HG03439 (cell line): ENCODE data around the gene ANK3.

Source experiments
- ATAC-seq: cut with Tn5 transposase; IDR thresholded peaks from one replicate; pipeline ENCODE4 v1.9.1; 2021; ENCODE audit warnings: mild to moderate bottlenecking, moderate library complexity; ENCODE audit not compliant: unreplicated experiment

Gene ANK3

GRCh38 chr10:60003651-60004523 is 385.8 kb downstream of the ANK3 start:
- no peak for ATAC-seq

- ATAC-seq = no peak
Observed at GRCh38 chr10:60000747-60001146, 388.9 kb downstream of the ANK3 start.

DNA sequence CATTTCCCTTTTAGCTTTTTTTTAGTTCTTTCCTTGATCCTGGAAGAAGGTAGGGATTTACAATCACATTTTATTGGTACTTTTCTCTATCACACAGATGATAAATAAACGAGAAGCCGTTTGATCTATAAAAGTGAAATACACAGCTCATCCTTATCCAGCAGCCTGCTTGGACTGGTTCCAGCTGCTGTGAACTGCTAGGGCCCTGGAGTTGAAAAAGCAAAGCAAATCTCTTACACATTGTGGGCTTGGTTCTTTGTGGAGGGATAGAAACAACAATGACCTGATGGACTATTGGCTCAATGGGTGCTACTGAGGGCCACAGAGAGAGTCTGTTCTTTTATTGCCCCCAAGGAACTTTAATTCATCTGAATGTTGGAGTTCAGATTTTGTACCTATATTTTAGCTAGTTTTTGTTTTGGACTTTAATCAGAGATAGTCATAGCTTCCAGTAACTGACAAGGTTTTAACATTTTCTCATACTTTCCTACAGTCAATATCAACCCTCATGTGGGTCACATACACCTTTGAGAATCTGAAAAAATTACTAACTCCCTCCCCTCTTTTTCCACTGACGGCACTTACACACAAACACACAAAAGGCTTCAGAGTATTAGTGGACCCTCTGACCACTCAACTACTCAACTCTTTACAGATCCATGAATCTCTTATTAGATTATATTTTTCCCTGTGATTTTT is 391.7 kb downstream of the ANK3 start:
- no peak for ATAC-seq

GRCh38 chr10:59995862-59996261 is 393.8 kb downstream of the ANK3 start:
- no peak for ATAC-seq

DNA sequence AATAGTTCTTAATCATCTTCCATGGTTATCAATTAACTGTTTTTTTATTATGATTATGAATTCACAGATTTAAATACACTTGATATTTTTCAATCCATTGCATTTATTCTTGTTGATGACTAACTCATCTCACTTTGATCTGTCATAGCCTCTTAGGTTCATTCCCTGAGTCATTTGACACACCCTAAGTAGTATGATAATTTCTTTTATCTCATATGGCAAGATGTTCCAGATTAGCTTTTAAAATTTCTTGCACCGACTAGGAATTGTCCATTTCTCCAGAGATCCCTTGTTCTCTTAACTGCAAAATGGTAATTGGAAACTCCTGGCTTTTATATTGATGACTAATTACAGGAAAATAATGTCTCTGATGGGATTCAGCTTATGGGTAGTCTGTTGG is 395.7 kb downstream of the ANK3 start:
- no peak for ATAC-seq

GRCh38 chr10:59991661-59992060 is 398.0 kb downstream of the ANK3 start:
- ATAC-seq = no peak

DNA sequence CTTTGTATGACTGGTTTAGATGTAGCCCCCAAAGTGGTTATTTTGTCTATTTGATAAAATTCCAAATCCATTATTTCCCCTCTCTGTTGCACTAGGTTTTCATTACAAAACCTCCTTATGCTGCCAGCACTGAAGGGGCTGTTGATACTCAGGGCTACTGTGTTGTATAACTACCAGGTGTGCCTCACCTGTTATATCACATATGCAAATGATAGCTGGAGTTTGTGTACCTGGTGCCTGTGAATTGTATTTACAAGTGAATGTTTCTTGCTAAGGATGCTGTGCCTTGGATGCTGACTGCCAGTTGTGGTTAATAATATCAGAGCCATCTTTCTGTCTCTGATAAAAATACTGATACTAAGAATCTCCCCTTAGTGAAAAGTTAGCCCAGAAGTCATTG is 398.6 kb downstream of the ANK3 start:
- no peak for ATAC-seq

DNA sequence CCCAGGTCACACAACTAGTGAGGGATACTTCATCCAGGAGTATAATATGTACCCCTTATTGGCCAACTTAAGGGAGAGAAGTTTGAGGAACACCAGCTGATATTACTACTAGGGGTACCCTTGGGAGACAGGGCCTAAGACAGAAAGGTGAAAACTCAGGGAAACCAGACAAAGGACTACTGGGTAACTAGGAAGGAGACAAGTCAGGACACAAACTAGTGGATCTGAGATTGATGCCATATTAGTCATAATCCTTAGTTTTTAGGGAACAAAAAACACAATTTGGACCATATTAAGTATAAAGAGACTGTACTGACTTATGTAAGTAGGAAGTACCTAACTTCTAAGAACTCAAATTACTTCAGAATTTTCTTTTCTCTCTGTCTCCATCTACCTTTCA is 404.0 kb downstream of the ANK3 start:
- no peak for ATAC-seq

DNA sequence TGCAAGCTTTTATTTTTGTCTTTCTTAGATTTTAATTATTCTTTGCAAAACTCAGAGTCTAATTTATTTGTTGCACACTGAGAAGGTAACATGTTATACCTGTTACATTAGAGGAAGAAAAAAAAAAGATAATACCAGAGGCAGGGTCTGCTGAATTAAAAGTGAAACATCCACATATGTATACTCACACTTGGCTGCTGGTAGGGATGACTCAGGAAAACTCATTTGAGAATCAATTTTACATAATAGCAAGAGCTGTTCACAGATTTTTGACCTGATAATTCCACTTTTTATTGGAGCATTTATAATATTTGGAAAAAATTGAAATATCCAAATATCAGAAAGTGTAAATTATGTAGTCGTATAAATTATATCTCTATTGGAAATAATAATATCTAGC is 405.3 kb downstream of the ANK3 start:
- ATAC-seq = no peak

DNA sequence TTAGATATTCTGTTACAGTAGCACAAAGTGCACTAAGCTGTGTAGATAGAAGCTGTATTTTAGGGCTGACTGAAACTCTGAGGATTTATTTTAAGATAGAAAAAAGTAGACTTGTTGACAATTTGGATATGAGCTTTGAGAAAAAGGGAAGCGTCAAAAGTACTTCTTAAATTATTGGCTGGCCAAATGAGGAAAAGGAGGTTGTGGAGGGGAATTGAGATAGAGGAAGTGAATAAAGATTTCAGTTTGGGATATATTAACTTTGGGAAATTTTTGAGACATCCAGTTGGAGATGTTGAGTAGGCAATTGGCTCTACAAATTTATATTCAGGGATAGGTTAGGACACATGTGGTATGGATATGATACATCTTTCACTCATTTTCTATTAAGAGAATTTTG is 409.3 kb downstream of the ANK3 start:
- no peak for ATAC-seq

GRCh38 chr10:59977486-59977885 is 412.2 kb downstream of the ANK3 start:
- no peak for ATAC-seq

GRCh38 chr10:59976909-59977308 is 412.8 kb downstream of the ANK3 start:
- no peak for ATAC-seq
